NCI-H82 (cell line): ENCODE measurements around the gene RPN1.
"Not testable (repeated sequence)": the region's sequence is repeated elsewhere in the genome, so short reads cannot be mapped to it uniquely, and the experiment has no call there.

Experiments
- DNase-seq: peaks from one replicate; lab custom pipeline; 2025; lab: John Stamatoyannopoulos, UW

Gene RPN1

DNA sequence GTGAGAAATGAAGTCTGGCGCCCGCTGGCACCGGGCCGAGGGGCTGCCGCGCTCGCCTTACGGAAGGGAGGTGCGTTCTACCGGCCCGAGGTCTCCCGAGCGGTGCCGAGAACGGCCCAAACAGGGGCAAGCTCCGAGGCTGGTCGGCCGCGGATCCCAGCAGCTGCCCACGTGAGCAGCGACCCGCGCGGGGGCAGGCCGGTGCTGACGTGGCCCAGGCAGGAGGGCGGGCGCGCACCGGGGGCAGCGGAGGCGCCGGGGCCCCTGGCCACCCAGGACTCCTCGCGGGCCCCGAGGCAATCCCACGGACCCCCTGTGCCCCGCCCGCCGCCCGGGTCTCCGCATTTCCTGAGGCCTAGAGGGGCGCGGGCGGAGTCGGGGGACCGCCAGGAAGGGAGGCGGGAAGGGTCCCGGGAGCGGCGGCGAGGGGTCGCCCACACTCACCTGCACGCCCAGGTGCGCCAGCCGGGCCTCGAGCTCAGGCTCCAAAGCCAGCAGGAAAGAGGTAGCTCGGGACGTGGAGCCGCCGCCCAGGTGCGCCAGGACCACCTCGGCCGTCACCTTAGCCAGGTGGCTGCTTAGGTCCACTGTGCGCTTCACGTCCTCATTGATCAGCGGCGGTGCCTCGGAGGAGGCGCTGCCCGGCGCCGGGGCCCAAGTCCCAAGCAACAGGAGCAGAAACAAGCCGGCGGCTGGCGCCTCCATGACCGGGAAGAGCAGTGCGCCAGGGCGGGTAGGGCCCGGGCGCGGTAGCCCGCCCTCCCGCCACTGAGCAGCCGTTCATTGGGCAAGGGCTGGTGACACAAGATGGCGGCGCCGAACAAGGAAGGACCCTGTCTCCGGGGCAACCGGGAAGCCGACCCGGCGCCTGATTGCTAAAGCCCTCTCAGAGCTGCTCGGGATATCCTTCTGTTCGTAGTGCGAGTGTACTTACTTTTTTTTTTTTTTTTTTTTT, at the start of gene RPN1:
TSS of gene RPN1 (minus strand) at position 723 of the 955 bp plus-strand sequence. CDS start at position 705, 18 bp downstream.
- DNase-seq = peak; percentile 98

DNA sequence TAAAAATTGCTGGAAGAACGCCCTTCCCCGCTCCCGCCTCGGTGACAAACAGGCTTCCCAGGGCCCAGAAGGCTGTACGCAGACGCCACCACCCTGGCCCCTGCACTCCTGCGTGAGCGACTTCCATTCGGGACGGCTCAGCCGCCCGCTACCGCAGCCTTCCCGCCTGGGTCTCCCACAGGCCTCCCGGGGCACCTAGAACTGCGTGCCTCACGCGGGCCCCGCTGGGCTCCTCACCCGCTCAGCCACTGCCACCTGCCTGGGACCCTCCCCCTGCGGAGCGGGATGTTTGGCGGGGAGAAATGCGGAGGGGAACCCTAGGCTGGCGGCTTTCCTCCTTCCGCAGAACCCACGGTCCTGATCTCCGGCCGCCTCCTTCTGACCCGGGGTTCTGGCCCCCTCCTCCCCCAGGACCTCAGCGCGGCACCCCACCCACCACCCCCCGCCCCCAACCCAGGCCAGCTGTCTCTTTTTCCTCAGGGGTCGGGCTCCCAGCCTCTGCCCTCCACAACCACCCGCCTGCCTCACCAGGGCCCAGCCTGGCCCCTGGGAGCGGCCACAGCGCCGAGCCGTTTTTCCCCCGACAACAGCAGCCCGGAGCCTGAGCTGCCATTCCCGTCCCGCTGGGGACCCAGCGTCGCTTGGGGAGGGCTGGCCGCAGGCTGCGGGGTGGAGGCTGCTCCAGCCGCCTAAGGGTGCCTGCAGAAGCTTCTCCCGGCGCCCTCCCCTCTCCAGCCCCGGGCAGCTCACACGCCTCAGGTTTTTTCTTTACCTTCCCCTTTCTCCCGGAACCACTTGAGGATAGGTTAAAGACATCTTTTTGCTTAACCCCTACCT, 47.8 kb upstream of the RPN1 start:
- no peak for DNase-seq

DNA sequence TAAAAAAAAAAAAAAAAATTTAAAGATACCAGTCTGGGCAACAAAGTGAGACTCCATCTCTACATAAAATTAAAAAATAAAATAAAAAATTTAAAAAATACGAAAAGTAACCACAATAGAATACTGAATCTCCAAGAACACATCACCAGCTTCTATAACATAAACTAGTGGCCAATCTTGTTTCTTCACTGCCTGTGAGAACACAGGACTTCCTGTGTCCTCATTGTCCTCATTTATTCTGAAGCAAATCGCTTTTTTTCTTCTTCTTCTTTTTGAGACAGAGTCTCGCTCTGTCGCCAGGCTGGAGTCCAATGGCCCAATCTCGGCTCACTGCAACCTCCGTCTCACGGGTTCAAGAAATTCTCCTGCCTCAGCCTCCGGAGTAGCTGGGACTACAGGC, 46.7 kb upstream of the RPN1 start:
- DNase-seq = no peak

DNA sequence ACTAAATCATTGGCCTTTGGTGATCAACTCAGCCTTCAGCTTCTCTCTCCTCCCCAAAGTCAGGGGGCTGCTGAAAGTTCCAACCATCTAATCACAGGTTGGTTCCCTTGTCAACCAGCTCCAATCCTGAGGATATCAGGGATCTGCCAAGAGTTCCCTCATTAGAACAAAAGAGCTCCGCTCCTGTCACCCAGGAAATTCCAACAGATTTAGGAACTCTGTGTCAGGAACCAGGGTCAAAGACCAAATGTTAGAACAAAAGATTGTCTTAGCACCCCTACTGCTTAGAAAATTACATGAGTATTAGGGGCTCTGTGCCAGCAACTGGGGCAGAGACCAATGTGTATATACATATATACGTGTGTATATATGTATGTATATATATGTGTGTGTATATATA, 43.1 kb upstream of the RPN1 start:
- no peak for DNase-seq

DNA sequence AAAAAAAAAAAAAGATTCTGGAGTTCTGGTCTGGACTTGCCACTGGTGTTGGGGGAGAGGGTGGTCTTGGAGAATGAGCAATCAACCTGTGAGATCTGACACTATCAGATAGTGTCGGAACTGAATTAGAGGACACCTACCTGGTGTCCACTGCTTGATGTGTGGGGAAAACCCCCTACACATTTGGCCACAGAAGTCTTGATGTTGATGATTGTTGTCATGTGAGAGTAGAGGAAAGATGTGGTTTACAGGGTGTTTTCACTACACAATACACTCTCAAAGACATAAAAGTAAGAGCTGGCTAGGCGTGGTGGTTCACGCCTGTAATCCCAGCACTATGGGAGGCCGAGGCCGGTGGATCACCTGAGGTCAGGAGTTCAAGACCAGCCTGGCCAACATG, 38.4 kb upstream of the RPN1 start:
- DNase-seq = no peak

DNA sequence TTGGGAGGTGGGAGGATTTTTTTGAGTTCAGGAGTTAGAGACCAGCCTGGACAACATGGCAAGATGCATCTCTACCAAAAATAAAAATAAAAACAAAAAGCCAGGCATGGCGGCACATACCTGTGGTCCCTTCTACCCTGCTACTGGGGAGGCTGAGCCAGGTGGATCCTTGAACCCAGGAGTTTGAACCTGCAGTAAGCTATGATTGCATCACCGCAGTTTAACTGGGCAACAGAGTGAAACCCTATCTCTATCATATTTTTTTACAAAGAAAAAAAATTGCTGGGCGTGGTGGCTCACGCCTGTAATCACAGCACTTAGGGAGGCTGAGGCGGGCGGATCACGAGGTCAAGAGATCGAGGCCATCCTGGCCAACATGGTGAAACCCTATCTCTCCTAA, 35.8 kb upstream of the RPN1 start:
- no peak for DNase-seq

DNA sequence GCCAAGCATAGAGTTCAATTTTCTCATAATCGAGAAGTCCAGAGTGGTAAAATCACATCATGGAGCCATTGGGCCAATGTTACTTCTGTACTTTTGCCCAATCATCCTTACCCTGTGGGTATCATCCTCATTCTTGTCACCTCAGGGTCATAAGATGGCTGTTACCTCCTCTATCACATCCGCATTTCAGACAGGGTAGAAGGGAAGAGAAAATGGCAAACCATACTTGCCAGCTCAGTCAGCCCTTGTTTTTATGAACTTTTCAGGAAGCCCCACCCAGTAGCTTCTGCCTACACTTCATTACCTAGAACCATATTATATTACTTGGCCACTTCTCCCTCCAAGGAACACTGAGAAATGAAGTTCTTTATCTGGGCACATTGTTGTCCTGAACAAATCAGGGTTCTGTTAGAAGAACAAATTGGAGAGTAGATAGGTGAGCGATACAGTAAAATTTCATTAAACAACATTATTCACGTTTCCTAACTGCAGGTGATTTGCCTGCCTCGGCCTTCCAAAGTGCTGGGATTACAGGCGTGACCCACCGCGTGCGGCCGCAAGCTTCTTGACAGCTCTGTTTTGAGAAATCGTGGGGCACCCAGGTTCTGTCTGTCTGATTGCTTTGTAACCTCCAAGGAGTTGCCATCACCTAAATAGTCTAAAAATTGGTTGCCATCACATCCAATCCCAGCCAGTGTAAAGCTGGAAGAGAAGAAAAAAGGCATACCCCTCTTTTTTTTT, 34.5 kb upstream of the RPN1 start:
- no peak for DNase-seq

DNA sequence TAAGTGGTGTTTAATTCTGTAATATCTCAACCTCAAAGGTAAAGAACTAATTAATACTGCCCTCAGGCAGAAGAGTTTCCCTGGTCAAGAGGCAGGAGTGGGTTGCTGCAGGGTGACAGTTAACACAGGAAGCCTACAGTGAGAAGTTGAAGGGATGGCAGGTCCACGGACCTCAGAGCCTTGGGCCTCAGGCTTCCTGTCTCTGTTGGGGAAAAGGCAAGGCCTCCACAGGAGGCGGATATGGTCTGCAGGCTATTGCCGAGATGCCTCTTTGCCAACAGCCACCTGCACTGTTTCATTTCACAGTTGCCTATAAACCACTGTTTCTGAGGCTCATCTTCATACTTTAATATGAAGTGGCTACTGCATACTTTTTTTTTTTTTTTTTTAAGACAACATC, 33.3 kb upstream of the RPN1 start:
- DNase-seq = no peak

DNA sequence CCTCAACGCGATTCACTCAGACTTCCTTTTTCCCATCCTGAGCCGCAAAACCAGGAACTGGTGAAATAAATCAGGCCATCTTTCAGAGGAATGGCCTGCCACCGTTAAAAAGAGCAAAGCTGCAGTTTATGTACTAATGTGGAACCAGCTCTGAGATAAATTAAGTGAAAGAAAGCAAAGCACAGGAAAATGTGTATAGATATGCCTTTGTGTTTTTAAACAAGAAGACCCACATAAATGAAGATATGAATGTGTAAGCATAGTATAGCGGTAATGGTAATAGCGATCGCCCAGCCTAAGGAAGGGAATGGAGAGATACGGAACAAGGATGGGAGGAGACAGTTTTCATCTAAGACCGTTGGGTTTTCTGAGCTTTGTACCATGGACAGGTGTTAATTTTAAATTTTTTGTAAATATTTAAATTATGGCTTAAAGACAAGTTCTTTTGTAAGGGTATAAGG, 30.8 kb upstream of the RPN1 start:
- DNase-seq = peak; percentile 53

DNA sequence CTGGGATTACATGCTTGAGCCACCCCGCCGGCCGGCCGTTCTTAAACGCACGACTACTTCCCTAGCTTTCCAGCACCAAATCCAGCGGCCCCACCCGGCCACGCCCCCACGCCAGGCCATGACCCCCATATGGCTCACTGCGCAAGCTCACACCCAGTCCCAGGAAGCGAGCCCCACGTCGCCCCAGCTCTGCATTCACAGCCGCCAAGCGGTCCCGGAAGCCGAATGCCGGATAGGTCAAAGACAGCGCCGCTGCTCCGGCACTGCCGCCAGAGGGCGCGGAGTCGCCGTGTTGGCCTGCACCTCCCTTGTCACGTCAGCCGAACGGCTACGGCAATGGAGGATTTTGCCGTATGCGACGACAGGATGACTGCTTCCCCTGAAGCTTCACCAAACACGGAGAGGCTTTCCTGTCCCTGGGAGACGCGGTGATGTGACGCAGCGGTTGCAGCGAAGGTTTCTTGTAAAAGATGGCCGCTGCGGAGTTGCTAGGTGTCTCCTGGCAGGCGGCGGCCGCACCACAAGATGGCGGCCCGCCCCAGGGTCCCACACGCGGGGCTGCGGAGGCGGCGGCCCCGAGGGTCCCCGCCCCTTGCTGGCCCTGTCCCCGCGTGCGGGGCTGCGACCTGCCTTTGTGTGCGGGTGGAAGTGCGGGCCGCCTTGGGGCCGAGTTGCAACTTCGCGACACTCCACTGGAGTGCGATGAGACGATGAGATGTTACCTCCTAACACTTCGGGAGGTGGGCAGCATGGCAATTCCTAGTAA, 30.2 kb upstream of the RPN1 start:
- peak; percentile 99 for DNase-seq

DNA sequence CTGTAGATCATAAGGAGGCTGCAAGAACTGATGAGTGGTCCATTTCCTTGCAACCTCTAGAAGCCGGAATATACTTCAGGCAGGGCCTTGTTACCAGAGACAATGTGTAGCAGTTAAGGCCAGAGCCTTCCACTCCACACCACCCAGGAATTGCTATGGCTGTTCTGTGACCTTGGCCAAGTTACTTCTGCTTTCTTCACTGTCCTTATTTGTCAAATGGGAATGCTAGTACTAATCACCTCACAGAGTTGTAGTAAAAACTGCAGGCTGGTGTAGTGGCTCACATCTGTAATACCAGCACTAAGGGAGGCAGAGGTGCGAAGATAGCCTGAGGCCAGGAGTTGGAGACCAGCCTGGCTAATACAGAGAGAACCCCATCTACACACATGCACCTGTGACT, 28.7 kb upstream of the RPN1 start:
- no peak for DNase-seq

DNA sequence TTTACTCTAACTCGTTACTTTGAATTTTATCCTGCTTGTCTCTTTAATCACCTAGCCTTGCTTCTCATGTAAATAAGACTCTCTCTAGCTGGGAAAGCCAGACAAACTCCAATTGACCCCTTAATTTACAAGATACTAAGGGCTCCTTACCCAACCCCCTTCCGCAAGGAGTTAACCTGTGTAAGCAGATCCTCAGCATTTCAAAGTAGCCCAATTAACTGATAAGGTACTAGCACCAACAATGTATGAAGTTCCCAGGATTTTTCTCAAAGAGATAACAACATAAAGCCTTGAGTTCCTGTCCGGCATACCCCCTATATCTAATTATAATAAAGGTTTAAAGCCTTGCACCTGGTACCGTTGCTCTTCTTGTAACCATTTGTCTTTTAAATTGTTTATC, 25.2 kb upstream of the RPN1 start:
- not testable (repeated sequence) for DNase-seq

DNA sequence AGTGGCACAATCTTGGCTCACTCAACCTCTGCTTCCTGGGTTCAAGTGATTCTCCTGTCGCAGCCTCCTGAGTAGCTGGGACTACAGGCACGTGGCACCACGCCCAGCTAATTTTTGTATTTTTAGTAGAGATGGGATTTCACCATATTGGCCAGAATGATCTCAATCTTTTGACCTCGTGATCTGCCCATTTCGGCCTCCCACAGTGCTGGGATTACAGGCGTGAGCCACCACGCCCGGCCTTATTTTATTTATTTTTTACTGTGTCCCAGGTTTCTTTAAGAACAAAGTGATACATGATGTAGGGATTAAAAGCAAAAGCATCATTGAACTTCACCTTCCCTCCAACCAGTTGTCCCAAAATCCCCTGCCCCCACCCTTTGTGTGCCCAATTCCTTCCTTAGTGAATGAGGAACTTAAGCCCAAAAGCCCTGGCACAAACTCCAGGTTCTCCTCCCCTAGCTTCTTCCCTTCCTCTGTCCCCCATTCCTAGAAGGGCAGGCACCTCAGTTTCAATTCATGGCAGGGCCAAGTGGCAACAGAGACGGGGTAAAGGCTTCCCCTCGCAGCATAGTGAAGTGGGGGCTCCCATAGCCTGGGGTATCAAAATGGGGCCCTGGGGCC, 23.7 kb upstream of the RPN1 start:
- DNase-seq = no peak

DNA sequence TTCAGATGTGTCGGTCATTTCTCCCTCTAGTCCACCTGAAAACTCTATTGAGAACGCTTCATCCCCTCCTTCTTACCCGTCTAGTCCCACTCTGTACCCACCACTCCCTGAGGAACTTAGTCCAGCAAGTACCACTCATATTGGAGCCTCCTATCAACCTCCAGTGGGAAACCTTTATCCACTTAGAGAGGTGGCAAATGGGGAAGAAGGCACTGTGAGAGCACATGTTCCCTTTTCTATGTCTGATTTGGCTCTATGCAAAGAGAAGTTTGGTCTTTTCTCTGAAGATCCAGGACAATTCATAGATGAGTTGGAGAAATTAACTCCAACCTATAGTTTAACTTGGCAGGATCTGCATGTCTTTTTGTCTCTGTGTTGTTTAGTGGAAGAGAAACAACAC, 17.0 kb upstream of the RPN1 start:
- DNase-seq = no peak

DNA sequence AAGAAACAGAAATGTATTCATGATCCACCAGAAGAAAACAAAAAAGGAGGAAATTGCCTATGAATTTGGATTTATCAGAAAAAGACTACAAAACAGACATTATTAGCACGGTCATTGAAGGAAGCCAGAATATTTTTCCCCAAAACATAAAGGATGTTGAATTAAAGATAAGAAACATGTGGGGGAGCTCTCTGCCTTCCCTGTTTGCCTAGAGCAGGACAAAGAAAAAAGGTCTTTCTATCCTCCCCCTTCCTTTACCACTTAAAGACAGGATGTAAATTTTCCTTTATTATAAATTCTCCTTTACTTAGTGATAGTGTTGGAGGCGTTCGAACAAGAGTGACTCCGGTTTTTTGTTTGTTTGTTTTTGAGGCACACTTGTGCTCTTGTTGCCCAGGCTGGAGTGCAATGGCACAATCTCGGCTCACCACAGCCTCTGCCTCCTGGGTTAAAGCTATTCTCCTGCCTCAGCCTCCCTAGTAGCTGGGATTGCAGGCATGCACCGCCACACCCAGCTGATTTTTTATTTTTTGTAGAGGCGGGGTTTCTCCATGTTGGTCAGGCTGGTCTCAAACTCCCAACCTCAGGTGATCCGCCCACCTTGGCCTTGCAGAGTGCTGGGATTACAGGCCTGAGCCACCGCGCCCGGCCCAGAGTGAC, 14.9 kb upstream of the RPN1 start:
- DNase-seq = no peak

DNA sequence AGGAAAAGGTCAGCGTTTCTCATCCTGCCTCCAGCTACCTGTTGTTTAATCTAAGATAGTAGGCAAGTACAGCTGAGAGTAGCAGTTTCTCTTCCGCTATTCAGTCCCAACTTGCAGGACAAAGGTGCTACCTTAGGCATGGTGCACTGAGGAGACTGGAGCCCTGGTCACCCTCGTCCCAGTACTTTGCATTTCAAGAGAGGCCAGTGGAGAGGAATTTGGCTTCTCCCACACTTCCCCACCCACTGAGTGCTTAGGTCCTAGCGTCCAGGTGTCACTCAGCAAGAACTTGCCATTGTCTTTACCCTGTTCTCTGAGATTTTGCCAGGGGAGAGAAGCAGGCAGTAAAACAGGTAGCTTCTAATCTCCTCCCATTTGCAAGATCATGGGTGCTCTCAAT, 12.5 kb upstream of the RPN1 start:
- DNase-seq = no peak

DNA sequence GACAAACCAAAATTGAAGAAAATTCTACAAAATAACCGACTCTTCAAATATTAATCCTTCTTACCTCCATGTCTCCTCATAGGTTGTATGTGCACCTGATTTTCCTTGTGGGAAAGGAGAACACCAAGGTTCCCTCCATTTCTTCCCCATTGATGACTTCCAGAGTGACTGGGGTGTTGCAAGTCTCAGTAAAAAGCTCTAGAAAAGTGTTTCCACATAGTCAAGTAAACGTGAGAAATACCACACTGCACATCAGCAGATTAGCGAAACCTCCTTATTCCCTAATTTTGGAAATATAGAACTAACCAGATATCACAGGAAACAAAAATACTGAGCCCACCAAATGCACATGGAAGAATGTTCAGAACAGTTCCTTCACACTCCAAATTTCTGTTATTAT, 4.9 kb upstream of the RPN1 start:
- DNase-seq = no peak

DNA sequence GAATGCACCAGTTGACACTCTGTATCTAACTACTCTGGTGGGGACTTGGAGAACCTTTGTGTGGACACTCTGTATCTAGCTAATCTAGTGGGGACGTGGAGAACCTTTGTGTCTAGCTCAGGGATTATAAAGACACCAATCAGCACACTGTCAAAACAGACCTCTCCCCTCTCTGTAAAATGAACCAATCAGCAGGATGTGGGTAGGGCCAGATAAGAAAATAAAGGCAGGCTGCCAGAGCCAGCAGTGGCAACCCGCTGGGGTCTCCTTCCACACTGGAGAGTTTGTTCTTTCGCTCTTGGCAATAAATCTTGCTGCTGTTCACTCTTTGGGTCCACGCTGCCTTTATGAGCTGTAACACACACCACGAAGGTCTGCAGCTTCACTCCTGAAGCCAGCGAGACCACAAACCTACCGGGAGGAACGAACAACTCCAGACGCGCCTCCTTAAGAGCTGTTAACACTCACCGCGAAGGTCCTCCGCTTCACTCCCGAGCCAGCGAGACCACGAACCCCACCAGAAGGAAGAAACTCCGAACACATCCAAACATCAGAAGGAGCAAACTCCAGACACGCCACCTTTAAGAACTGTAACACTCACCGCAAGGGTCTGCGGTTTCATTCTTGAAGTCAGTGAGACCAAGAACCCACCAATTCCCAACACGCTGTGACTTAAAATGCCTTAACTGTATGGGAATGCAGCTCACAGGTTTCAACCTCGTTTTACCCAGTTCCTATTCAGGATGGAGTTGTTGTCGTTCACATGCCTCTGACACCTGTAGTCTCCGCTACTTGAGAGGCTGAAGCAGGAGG, 3.6 kb upstream of the RPN1 start:
- not testable (repeated sequence) for DNase-seq

DNA sequence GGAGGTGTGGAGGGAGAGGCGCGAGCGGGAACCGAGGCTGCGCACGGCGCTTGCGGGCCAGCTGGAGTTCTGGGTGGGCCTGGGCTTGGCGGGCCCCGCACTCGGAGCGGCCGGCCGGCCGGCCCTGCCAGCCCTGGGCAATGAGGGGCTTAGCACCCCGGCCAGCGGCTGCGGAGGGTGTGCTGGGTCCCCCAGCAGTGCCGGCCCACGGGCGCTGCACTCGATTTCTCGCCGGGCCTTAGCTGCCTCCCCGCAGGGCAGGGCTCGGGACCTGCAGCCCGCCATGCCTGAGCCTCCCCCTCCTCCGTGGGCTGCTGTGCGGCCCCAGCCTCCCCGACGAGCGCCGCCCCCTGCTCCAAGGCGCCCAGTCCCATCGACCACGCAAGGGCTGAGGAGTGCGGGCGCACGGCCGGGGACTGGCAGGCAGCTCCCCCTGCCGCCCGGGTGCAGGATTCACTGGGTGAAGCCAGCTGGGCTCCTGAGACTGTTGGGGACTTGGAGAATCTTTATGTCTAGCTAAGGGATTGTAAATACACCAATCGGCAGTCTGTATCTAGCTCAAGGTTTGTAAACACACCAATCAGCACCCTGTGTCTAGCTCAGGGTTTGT, 2.9 kb upstream of the RPN1 start:
- not testable (repeated sequence) for DNase-seq
